H9 (cell line): ENCODE data around the gene PCDH9. TPM values are rescaled to one million over a fixed set of nuclear protein-coding genes. Genes with fewer than 3 reads are reported as not detected.

Experiments used
- DNase-seq: peaks from one replicate; pipeline ENCODE4 v3.0.0-alpha.2; 2017
- H2AFZ ChIP-seq: one replicate; pipeline ENCODE4 v1.6.1; 2013; ENCODE audit warnings: mild to moderate bottlenecking, low read length, control low read depth, moderate library complexity
- H2AK5ac ChIP-seq: 2 replicates; pipeline ENCODE4 v1.6.1; 2013; ENCODE audit warnings: low read length, control low read depth, mixed read lengths; ENCODE audit not compliant: insufficient read length
- H2BK120ac ChIP-seq: one replicate; pipeline ENCODE4 v1.6.1; 2013; ENCODE audit warnings: low read depth, mild to moderate bottlenecking, low read length, control low read depth, inconsistent platforms; ENCODE audit not compliant: poor library complexity, severe bottlenecking
- H2BK12ac ChIP-seq: 2 replicates; pipeline ENCODE4 v1.6.1; 2013; ENCODE audit warnings: low read length, control low read depth, mixed read lengths, low read depth; ENCODE audit not compliant: insufficient read length
- H2BK15ac ChIP-seq: 2 replicates; pipeline ENCODE4 v1.6.1; 2013; ENCODE audit warnings: low read depth, low read length, control low read depth
- H2BK20ac ChIP-seq: one replicate; pipeline ENCODE4 v1.6.1; 2013; ENCODE audit warnings: low read depth, mild to moderate bottlenecking, low read length, control low read depth, inconsistent platforms; ENCODE audit not compliant: poor library complexity, severe bottlenecking
- H2BK5ac ChIP-seq: 2 replicates; pipeline ENCODE4 v1.6.1; 2013; ENCODE audit warnings: low read length, control low read depth, mixed read lengths; ENCODE audit not compliant: insufficient read length
- H3K14ac ChIP-seq: 2 replicates; pipeline ENCODE4 v1.6.1; 2013; ENCODE audit warnings: low read length, control low read depth; ENCODE audit not compliant: insufficient read depth
- H3K18ac ChIP-seq: 2 replicates; pipeline ENCODE4 v1.6.1; 2013; ENCODE audit warnings: low read depth, mild to moderate bottlenecking, mixed read lengths, low read length, control low read depth; ENCODE audit not compliant: insufficient read length
- H3K23ac ChIP-seq: 2 replicates; pipeline ENCODE4 v1.6.1; 2013; ENCODE audit warnings: low read length, control low read depth, mixed read lengths, low read depth; ENCODE audit not compliant: insufficient read length
- H3K23me2 ChIP-seq: 2 replicates; pipeline ENCODE4 v1.6.1; 2013; ENCODE audit warnings: low read depth, mild to moderate bottlenecking, mixed read lengths, low read length, control low read depth; ENCODE audit not compliant: insufficient read length, poor library complexity, severe bottlenecking
- H3K27ac ChIP-seq: 2 replicates; pipeline ENCODE4 v1.5.1; 2013; ENCODE audit warnings: low read length, control low read depth, mixed read lengths, low read depth; ENCODE audit not compliant: insufficient read length
- H3K27me3 ChIP-seq: 2 replicates; pipeline ENCODE4 v1.6.1; 2013; ENCODE audit warnings: low read length, control low read depth, inconsistent platforms; ENCODE audit not compliant: insufficient read depth
- H3K4ac ChIP-seq: 2 replicates; pipeline ENCODE4 v1.6.1; 2013; ENCODE audit warnings: low read depth, mild to moderate bottlenecking, control low read depth, inconsistent platforms, low read length, moderate library complexity
- H3K4me1 ChIP-seq: 2 replicates; pipeline ENCODE4 v1.6.1; 2013; ENCODE audit warnings: low read length, control low read depth, inconsistent platforms; ENCODE audit not compliant: insufficient read depth
- H3K4me2 ChIP-seq: 2 replicates; pipeline ENCODE4 v1.6.1; 2013; ENCODE audit warnings: low read length, control low read depth, mixed read lengths; ENCODE audit not compliant: insufficient read length, insufficient read depth
- H3K56ac ChIP-seq: 2 replicates; pipeline ENCODE4 v1.6.1; 2013; ENCODE audit warnings: low read depth, mild to moderate bottlenecking, mixed read lengths, low read length, control low read depth; ENCODE audit not compliant: insufficient read length
- H3K79me1 ChIP-seq: 2 replicates; pipeline ENCODE4 v1.6.1; 2013; ENCODE audit warnings: low read depth, mild to moderate bottlenecking, moderate library complexity, low read length, control low read depth, inconsistent platforms; ENCODE audit not compliant: insufficient read depth, poor library complexity, severe bottlenecking
- H3K79me2 ChIP-seq: 2 replicates; pipeline ENCODE4 v1.6.1; 2013; ENCODE audit warnings: low read length, control low read depth, inconsistent platforms; ENCODE audit not compliant: insufficient read depth
- H3K9ac ChIP-seq: 2 replicates; pipeline ENCODE4 v1.6.1; 2013; ENCODE audit warnings: low read length, control low read depth, mixed read lengths; ENCODE audit not compliant: insufficient read length; ENCODE audit errors: extremely low read depth
- H3K9me3 ChIP-seq: one replicate; pipeline ENCODE4 v1.6.1; 2013; ENCODE audit warnings: low read depth, low read length, inconsistent platforms; ENCODE audit not compliant: control insufficient read depth
- H3T11ph ChIP-seq: one replicate; pipeline ENCODE4 v1.6.1; 2013; ENCODE audit warnings: mild to moderate bottlenecking, low read length, control low read depth, inconsistent platforms
- H4K20me1 ChIP-seq: one replicate; pipeline ENCODE4 v1.6.1; 2013; ENCODE audit not compliant: control insufficient read depth, insufficient read length, insufficient read depth
- H4K5ac ChIP-seq: 2 replicates; pipeline ENCODE4 v1.6.1; 2013; ENCODE audit warnings: low read depth, mild to moderate bottlenecking, mixed read lengths, low read length, control low read depth; ENCODE audit not compliant: insufficient read length
- H4K8ac ChIP-seq: replicated peaks from 2 replicates; pipeline ENCODE4 v1.6.1; 2013; ENCODE audit warnings: low read length, control low read depth, mixed read lengths, low read depth; ENCODE audit not compliant: insufficient read length
- H4K91ac ChIP-seq: 2 replicates; pipeline ENCODE4 v1.6.1; 2013; ENCODE audit warnings: low read depth, mild to moderate bottlenecking, moderate library complexity, mixed read lengths, low read length, control low read depth; ENCODE audit not compliant: insufficient read length
- H3K27ac Mint-ChIP-seq, 3 experiments: 2 replicates in 2 of 3; 3 replicates in 1 of 3; pipeline ENCODE4 v1.8.0; 2020 to 2021; ENCODE audit warnings: mixed read lengths in 3 of 3, mild to moderate bottlenecking in 1 of 3, moderate library complexity in 1 of 3
- H3K27me3 Mint-ChIP-seq: 2 replicates; pipeline ENCODE4 v1.8.0; 2021; ENCODE audit warnings: low read depth, mild to moderate bottlenecking, moderate library complexity, mixed read lengths
- H3K36me3 Mint-ChIP-seq, 3 experiments: 2 replicates in 2 of 3; 3 replicates in 1 of 3; pipeline ENCODE4 v1.8.0; 2020 to 2021; ENCODE audit warnings: low read depth in 3 of 3, mixed read lengths in 3 of 3; ENCODE audit not compliant: insufficient read depth in 1 of 3
- H3K4me1 Mint-ChIP-seq, 2 experiments: 2 replicates each; pipeline ENCODE4 v1.8.0; 2020; ENCODE audit warnings: mixed read lengths in 2 of 2
- H3K4me3 Mint-ChIP-seq, 2 experiments: 2 replicates in 1 of 2; 3 replicates in 1 of 2; pipeline ENCODE4 v1.8.0; 2020 to 2021; ENCODE audit warnings: mild to moderate bottlenecking in 2 of 2, mixed read lengths in 2 of 2, moderate library complexity in 1 of 2
- H3K9me3 Mint-ChIP-seq, 2 experiments: 2 replicates in 1 of 2; 3 replicates in 1 of 2; pipeline ENCODE4 v1.8.0; 2020; ENCODE audit warnings: mild to moderate bottlenecking in 2 of 2, mixed read lengths in 2 of 2, moderate library complexity in 1 of 2
- CTCF ChIP-seq: fragments of 200-600 bp; sonication (generic); conservative IDR thresholded peaks from 3 replicates; pipeline ENCODE4 v1.8.0; 2021; ENCODE audit warnings: antibody characterized with exemption, mild to moderate bottlenecking
- WGBS: extraction: QIAGEN DNeasy Blood & Tissue Kit; methylation state at CpG from one replicate; pipeline ENCODE4 v1.1.7; 2013; ENCODE audit warnings: missing lambda C conversion rate, low lambda C conversion rate, mixed read lengths; ENCODE audit not compliant: insufficient read length; ENCODE audit errors: extremely low coverage; 5-methylcytosine and 5-hydroxymethylcytosine counted together
- total RNA-seq: library from RNA; stranded (reverse); gene quantifications from 2 replicates; pipeline ENCODE4 v1.2.1, GENCODE V29; 2021

The PCDH9 gene
- total RNA-seq, 1 experiment from 2014 or later: 0.11 TPM

- no peaks in the 10 kb centered on the region for H3K23me2 ChIP-seq
- H3K4ac ChIP-seq: no peak overlapping the region
- no peak overlapping the region for H3K4me2 ChIP-seq
- H4K8ac ChIP-seq: no peak overlapping the region
- H3K27ac ChIP-seq: no peak overlapping the region
- no peak overlapping the region for H3K9ac ChIP-seq
- no peak overlapping the region for H4K91ac ChIP-seq
- no peak overlapping the region for H3T11ph ChIP-seq
- Mint-ChIP-seq H3K27me3 (no peaks in the 10 kb centered on the region), H3K27ac (no peak overlapping the region; a peak in 1 of 7 replicates), H3K4me1 (no peaks in the 10 kb centered on the region), H3K9me3 (no peaks in the 10 kb centered on the region), H3K4me3 (no peak overlapping the region), H3K36me3 (no peaks in the 10 kb centered on the region)
- H2BK20ac ChIP-seq: no peak overlapping the region
- H2AK5ac ChIP-seq: no peak overlapping the region
- no peak overlapping the region for H2BK15ac ChIP-seq
- H3K18ac ChIP-seq: no peak overlapping the region
- H3K79me2 ChIP-seq: no peaks in the 10 kb centered on the region
- no peak overlapping the region for H4K5ac ChIP-seq
- H4K20me1 ChIP-seq: no peaks in the 10 kb centered on the region
- no CpG with 5 or more reads among the region's 2 CpGs for WGBS
- H2AFZ ChIP-seq: no peak overlapping the region
- H2BK12ac ChIP-seq: no peak overlapping the region
- no peaks in the 10 kb centered on the region for H3K79me1 ChIP-seq
- H3K9me3 ChIP-seq: no peaks in the 10 kb centered on the region
- H3K56ac ChIP-seq: no peak overlapping the region
- no peak overlapping the region for H2BK120ac ChIP-seq
- H3K23ac ChIP-seq: no peak overlapping the region
- no peak for DNase-seq
- no peaks in the 10 kb centered on the region for H3K27me3 ChIP-seq
- no peak overlapping the region for H3K14ac ChIP-seq
- no peaks in the 10 kb centered on the region for H3K4me1 ChIP-seq
- TF ChIP-seq CTCF: no peak
- no peak overlapping the region for H2BK5ac ChIP-seq
Observed at GRCh38 chr13:66427458-66427861, 802.7 kb downstream of the PCDH9 start.
